IMR-90 (cell line): ENCODE results near the gene LCE1A. TPM values are rescaled to one million over a fixed set of nuclear protein-coding genes. Genes with fewer than 3 reads are reported as not detected.
A peak's percentile ranks its signal among the peaks of the same experiment; 100 is the strongest.

Experiments used
- ATAC-seq: fragments of 200-7000 bp; cut with Tn5 transposase; 2 replicates; pipeline ENCODE4 v1.9.1; 2020; ENCODE audit warnings: low read depth, mild to moderate bottlenecking, moderate library complexity
- BruUV-seq: library from RNA; stranded (reverse); fragments of 400-500 nt; replicated peaks from 2 replicates; lab custom pipeline; 2021; lab: Mats Ljungman, UMichigan
- CTCF ChIA-PET: fragments of 300-600 bp; formaldehyde crosslinking; extraction: SDS; loops from one replicate; lab custom pipeline; 2021; ENCODE audit warnings: antibody characterized with exemption; lab: Yijun Ruan, JAX
- POLR2A ChIA-PET: fragments of 300-600 bp; sonication (Branson Sonifier 250); formaldehyde crosslinking; loops from one replicate; lab custom pipeline; 2022; ENCODE audit warnings: antibody characterized with exemption; ENCODE audit not compliant: unreplicated experiment; lab: Charles Lee
- DNase-seq: peaks from one replicate; pipeline ENCODE4 v3.0.0; 2013
- H2AFZ ChIP-seq: replicated peaks from 2 replicates; pipeline ENCODE3; 2013; ENCODE audit warnings: low read length, mild to moderate bottlenecking; ENCODE audit not compliant: poor library complexity
- H2AK5ac ChIP-seq: 2 replicates; pipeline ENCODE4 v1.6.1; 2013; ENCODE audit warnings: low read depth, low read length, inconsistent platforms
- H2AK9ac ChIP-seq: replicated peaks from 2 replicates; pipeline ENCODE3; 2013; ENCODE audit warnings: mild to moderate bottlenecking, low read depth, low read length, moderate library complexity; ENCODE audit not compliant: poor library complexity
- H2BK120ac ChIP-seq: 2 replicates; pipeline ENCODE4 v1.6.1; 2013; ENCODE audit warnings: low read depth, low read length, inconsistent platforms
- H2BK15ac ChIP-seq: 3 replicates; pipeline ENCODE4 v1.6.1; 2013; ENCODE audit warnings: low read depth, low read length, inconsistent platforms
- H2BK20ac ChIP-seq: 2 replicates; pipeline ENCODE4 v1.6.1; 2013; ENCODE audit warnings: low read depth, mild to moderate bottlenecking, inconsistent platforms, low read length, moderate library complexity
- H2BK5ac ChIP-seq: 2 replicates; pipeline ENCODE4 v1.6.1; 2013; ENCODE audit warnings: mild to moderate bottlenecking, low read depth, low read length, inconsistent platforms; ENCODE audit not compliant: poor library complexity, severe bottlenecking
- H3K14ac ChIP-seq: replicated peaks from 2 replicates; pipeline ENCODE4 v1.6.1; 2013; ENCODE audit warnings: low read depth, low read length, inconsistent platforms
- H3K18ac ChIP-seq: 2 replicates; pipeline ENCODE4 v1.6.1; 2013; ENCODE audit warnings: low read depth, low read length, control low read depth
- H3K23ac ChIP-seq: 2 replicates; pipeline ENCODE4 v1.6.1; 2013; ENCODE audit warnings: low read depth, low read length, inconsistent platforms
- H3K27ac ChIP-seq: 2 replicates; pipeline ENCODE4 v1.5.1; 2013; ENCODE audit warnings: mild to moderate bottlenecking, control low read depth, low read length; ENCODE audit not compliant: insufficient read depth
- H3K27me3 ChIP-seq: 2 replicates; pipeline ENCODE4 v1.6.1; 2013; ENCODE audit warnings: low read length; ENCODE audit not compliant: control insufficient read depth, insufficient read depth
- H3K36me3 ChIP-seq: 2 replicates; pipeline ENCODE4 v1.6.1; 2013; ENCODE audit warnings: low read length, mixed read lengths; ENCODE audit not compliant: control insufficient read depth, insufficient read depth
- H3K4ac ChIP-seq: 2 replicates; pipeline ENCODE4 v1.6.1; 2013; ENCODE audit warnings: low read depth, low read length, inconsistent platforms
- H3K4me1 ChIP-seq: 2 replicates; pipeline ENCODE4 v1.6.1; 2013; ENCODE audit warnings: low read length, mixed read lengths; ENCODE audit not compliant: control insufficient read depth, insufficient read depth
- H3K4me2 ChIP-seq: 2 replicates; pipeline ENCODE4 v1.6.1; 2013; ENCODE audit warnings: low read depth, mild to moderate bottlenecking, control low read depth, low read length, moderate library complexity
- H3K4me3 ChIP-seq: 2 replicates; pipeline ENCODE4 v1.5.1; 2013; ENCODE audit warnings: low read depth, mild to moderate bottlenecking, control low read depth, low read length, moderate library complexity; ENCODE audit not compliant: insufficient read depth
- H3K56ac ChIP-seq: 2 replicates; pipeline ENCODE4 v1.6.1; 2013; ENCODE audit warnings: low read length, inconsistent platforms; ENCODE audit not compliant: insufficient read depth; ENCODE audit errors: extremely low read depth
- H3K79me1 ChIP-seq, 2 experiments: 2 replicates each; pipeline ENCODE4 v1.6.1; 2013; ENCODE audit warnings: low read length in 2 of 2, inconsistent platforms in 1 of 2, low read depth in 1 of 2
- H3K9ac ChIP-seq: 2 replicates; pipeline ENCODE4 v1.6.1; 2013; ENCODE audit warnings: low read depth, low read length, control low read depth
- H3K9me1 ChIP-seq: 2 replicates; pipeline ENCODE4 v1.6.1; 2013; ENCODE audit warnings: low read length, inconsistent platforms; ENCODE audit not compliant: insufficient read depth
- H3K9me3 ChIP-seq: 2 replicates; pipeline ENCODE4 v1.6.1; 2013; ENCODE audit warnings: low read length; ENCODE audit not compliant: control insufficient read depth, insufficient read depth
- H4K20me1 ChIP-seq: 2 replicates; pipeline ENCODE4 v1.6.1; 2013; ENCODE audit warnings: low read length, inconsistent platforms; ENCODE audit not compliant: insufficient read depth
- H4K5ac ChIP-seq: 2 replicates; pipeline ENCODE4 v1.6.1; 2013; ENCODE audit warnings: mild to moderate bottlenecking, low read depth, low read length, control low read depth
- H4K8ac ChIP-seq, 2 experiments: 2 replicates each; pipeline ENCODE4 v1.6.1; 2013; ENCODE audit warnings: low read depth in 2 of 2, low read length in 2 of 2, control low read depth in 1 of 2, inconsistent platforms in 1 of 2
- H4K91ac ChIP-seq: 2 replicates; pipeline ENCODE4 v1.6.1; 2013; ENCODE audit warnings: low read depth, low read length, inconsistent platforms; ENCODE audit not compliant: insufficient read depth
- BHLHE40 ChIP-seq: fragments of 150-350 bp; IDR thresholded peaks from 2 replicates; pipeline ENCODE4 v1.6.1; 2016; ENCODE audit warnings: mild to moderate bottlenecking, low read depth, low read length
- MXI1 ChIP-seq: IDR thresholded peaks from 2 replicates; pipeline ENCODE4 v1.6.1; 2012; ENCODE audit warnings: low read depth, mild to moderate bottlenecking, low read length, moderate library complexity, borderline replicate concordance
- RAD21 ChIP-seq: IDR thresholded peaks from 2 replicates; pipeline ENCODE4 v1.6.1; 2012; ENCODE audit warnings: low read length, improper control_type of control experiment
- SMC3 ChIP-seq: fragments of 150-350 bp; IDR thresholded peaks from 2 replicates; pipeline ENCODE4 v1.6.1; 2016; ENCODE audit warnings: low read depth, mild to moderate bottlenecking, antibody characterized with exemption, low read length, moderate library complexity
- WGBS, 2 experiments: methylation state at CpG; one replicate each; pipeline versions ENCODE4 v1.1.5 to v1.1.7; 2013; ENCODE audit warnings: missing lambda C conversion rate in 2 of 2; ENCODE audit not compliant: insufficient read length in 1 of 2; ENCODE audit errors: extremely low coverage in 2 of 2; 5-methylcytosine and 5-hydroxymethylcytosine counted together
- dilution Hi-C: fragments of 300-500 bp; cut with HindIII; formaldehyde crosslinking; loops from one replicate; pipeline ENCODE4 v1.14.3; 2018; ENCODE audit warnings: low sequenced_read_pairs; ENCODE audit not compliant: unreplicated experiment
- in situ Hi-C: fragments of 300-500 bp; cut with MboI; formaldehyde crosslinking; loops from 3 replicates; pipeline ENCODE4 v1.14.3; 2019; ENCODE audit warnings: low sequenced_read_pairs, inconsistent platforms, mixed read lengths
- intact Hi-C: fragments of 100-400 bp; cut with micrococcal nuclease; formaldehyde crosslinking; loops from 2 replicates; pipeline ENCODE4 v1.10.0; 2022
- polyA plus RNA-seq, 3 experiments: library from polyadenylated mRNA; depleted of rRNA; stranded (reverse); fragments of >200 nt; gene quantifications; 2 replicates each; pipeline ENCODE4 v1.2.3, GENCODE V29; 2012; ENCODE audit warnings: low replicate concordance in 1 of 3
- total RNA-seq: library from RNA; depleted of rRNA; stranded (reverse); fragments of >200 nt; gene quantifications from 2 replicates; pipeline ENCODE4 v1.2.3, GENCODE V29; 2012
- TF ChIP-seq, protein P1 (sequence below): conservative IDR thresholded peaks from 2 replicates; pipeline ENCODE4 v1.5.1; 2012; ENCODE audit warnings: mild to moderate bottlenecking, low read depth, low read length, improper control_type of control experiment

LCE1A gene
- total and polyA plus RNA-seq, 2 of the 4 experiments (the other 2 are of a cell fraction): not detected

DNA sequence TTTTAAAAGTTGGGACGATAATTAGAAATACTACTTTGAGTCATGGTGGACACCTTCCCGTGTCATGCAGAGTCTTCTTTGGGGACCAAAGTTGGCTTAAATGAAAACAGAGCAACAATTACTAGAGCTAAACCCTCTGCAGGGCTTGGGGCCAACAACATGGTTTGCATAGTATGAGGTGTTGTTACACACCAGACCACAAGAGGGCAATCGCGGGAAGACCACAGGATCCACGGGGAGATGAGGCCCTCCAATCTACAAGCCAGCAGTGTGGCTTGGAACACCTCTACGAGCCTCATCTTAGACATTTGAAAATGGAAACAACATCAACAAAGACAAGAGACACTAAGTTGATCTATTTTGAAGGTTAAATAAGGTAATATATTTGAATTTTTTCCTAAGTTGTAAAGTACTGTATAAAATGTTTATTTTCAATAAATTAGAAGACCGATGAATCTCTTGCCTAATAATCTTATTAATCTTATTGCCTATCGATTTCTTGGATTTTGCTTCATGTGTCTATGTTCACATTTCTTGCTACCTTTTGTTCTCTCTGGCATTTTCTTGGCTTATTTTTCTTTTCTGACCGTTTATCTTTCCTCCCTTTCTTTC is 42.6 kb downstream of the LCE1A start:
- TF ChIP-seq BHLHE40 (no peak), RAD21 (peak; percentile 55), SMC3 (peak; percentile 56), MXI1 (no peak)
- TF ChIP-seq, protein P1, sequence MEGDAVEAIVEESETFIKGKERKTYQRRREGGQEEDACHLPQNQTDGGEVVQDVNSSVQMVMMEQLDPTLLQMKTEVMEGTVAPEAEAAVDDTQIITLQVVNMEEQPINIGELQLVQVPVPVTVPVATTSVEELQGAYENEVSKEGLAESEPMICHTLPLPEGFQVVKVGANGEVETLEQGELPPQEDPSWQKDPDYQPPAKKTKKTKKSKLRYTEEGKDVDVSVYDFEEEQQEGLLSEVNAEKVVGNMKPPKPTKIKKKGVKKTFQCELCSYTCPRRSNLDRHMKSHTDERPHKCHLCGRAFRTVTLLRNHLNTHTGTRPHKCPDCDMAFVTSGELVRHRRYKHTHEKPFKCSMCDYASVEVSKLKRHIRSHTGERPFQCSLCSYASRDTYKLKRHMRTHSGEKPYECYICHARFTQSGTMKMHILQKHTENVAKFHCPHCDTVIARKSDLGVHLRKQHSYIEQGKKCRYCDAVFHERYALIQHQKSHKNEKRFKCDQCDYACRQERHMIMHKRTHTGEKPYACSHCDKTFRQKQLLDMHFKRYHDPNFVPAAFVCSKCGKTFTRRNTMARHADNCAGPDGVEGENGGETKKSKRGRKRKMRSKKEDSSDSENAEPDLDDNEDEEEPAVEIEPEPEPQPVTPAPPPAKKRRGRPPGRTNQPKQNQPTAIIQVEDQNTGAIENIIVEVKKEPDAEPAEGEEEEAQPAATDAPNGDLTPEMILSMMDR: peak; percentile 67
- no peak overlapping the region for H3K56ac ChIP-seq
- no peak overlapping the region for H4K8ac ChIP-seq
- dilution Hi-C loops: no loop called here
- no peak overlapping the region for H2BK120ac ChIP-seq
- no peaks in the 10 kb centered on the region for H3K36me3 ChIP-seq
- H3K9ac ChIP-seq: no peak overlapping the region
- H3K4me1 ChIP-seq: no peaks in the 10 kb centered on the region
- H3K79me1 ChIP-seq: no peaks in the 10 kb centered on the region
- no peak overlapping the region for H4K5ac ChIP-seq
- no peak overlapping the region for H2BK20ac ChIP-seq
- no peak overlapping the region for H3K4me3 ChIP-seq
- no peak overlapping the region for H3K23ac ChIP-seq
- H2AFZ ChIP-seq: no peak overlapping the region
- no peak overlapping the region for H2BK15ac ChIP-seq
- no peaks in the 10 kb centered on the region for H3K27me3 ChIP-seq
- no peak overlapping the region for H3K18ac ChIP-seq
- H4K91ac ChIP-seq: no peak overlapping the region
- no peaks in the 10 kb centered on the region for H3K9me1 ChIP-seq
- no peak overlapping the region for H2BK5ac ChIP-seq
- H3K14ac ChIP-seq: no peak overlapping the region
- DNase-seq (peak; percentile 51), ATAC-seq (peak; percentile 90)
- no peak overlapping the region for H3K4me2 ChIP-seq
- H2AK5ac ChIP-seq: no peak overlapping the region
- no peak overlapping the region for H3K4ac ChIP-seq
- intact Hi-C loops: loop anchor here (1.0 to 2.0 kb wide), 2 partner anchors 353 to 359 kb away; no protein-coding TSS in a partner anchor
- ChIA-PET CTCF (interaction anchor here (1.0 kb wide), 1 partner anchor 14 kb away, joined by 3 read pairs; no protein-coding TSS in a partner anchor), POLR2A (no interaction called here)
- BruUV-seq: no TSS peak
- no peak overlapping the region for H2AK9ac ChIP-seq
- no peak overlapping the region for H3K27ac ChIP-seq
- WGBS, 2 experiments: no CpG with 5 or more reads among the region's 9 CpGs
- in situ Hi-C loops: loop anchor here (5.0 kb wide), 1 partner anchor 357 kb away; no protein-coding TSS in a partner anchor
- no peaks in the 10 kb centered on the region for H4K20me1 ChIP-seq
- no peaks in the 10 kb centered on the region for H3K9me3 ChIP-seq
